MM.1S (cell line): ENCODE data around the gene IFI6.

Experiments used
- DNase-seq: peaks from one replicate; pipeline ENCODE4 v3.0.0-alpha.2; 2015
- H2AFZ ChIP-seq: fragments of 300-600 bp; sonication (generic); 2 replicates; pipeline ENCODE4 v1.6.0; 2016; ENCODE audit warnings: antibody characterized with exemption, low read length
- H3F3A ChIP-seq: fragments of 300-600 bp; sonication (generic); 2 replicates; pipeline ENCODE4 v1.6.1; 2016; ENCODE audit warnings: mild to moderate bottlenecking, antibody characterized with exemption, low read length, moderate library complexity, mixed read lengths; ENCODE audit not compliant: insufficient read depth
- H3K27ac ChIP-seq: fragments of 300-600 bp; sonication (generic); 2 replicates; pipeline ENCODE4 v1.5.1; 2016; ENCODE audit warnings: mild to moderate bottlenecking, low read length
- H3K27me3 ChIP-seq: fragments of 300-600 bp; sonication (generic); replicated peaks from 2 replicates; pipeline ENCODE4 v1.6.0; 2016; ENCODE audit warnings: low read length; ENCODE audit not compliant: insufficient read depth
- H3K36me3 ChIP-seq: fragments of 300-600 bp; sonication (generic); replicated peaks from 2 replicates; pipeline ENCODE4 v1.6.1; 2016; ENCODE audit warnings: mild to moderate bottlenecking, low read length, mixed read lengths; ENCODE audit not compliant: insufficient read depth
- H3K4me1 ChIP-seq: fragments of 300-600 bp; sonication (generic); 2 replicates; pipeline ENCODE4 v1.6.1; 2016; ENCODE audit warnings: low read length, mixed read lengths
- H3K4me2 ChIP-seq: fragments of 300-600 bp; sonication (generic); 2 replicates; pipeline ENCODE4 v1.6.0; 2016; ENCODE audit warnings: low read depth, low read length
- H3K4me3 ChIP-seq: fragments of 300-600 bp; sonication (generic); 2 replicates; pipeline ENCODE4 v1.5.1; 2016; ENCODE audit warnings: low read length, mixed read lengths
- H3K79me2 ChIP-seq: fragments of 300-600 bp; sonication (generic); 2 replicates; pipeline ENCODE4 v1.6.1; 2016; ENCODE audit warnings: mixed run types, low read length, mixed read lengths
- H3K9ac ChIP-seq: fragments of 300-600 bp; sonication (generic); 2 replicates; pipeline ENCODE4 v1.6.1; 2016; ENCODE audit warnings: low read length, mixed read lengths
- H3K9me2 ChIP-seq: fragments of 300-600 bp; sonication (generic); replicated peaks from 2 replicates; pipeline ENCODE4 v1.6.1; 2016; ENCODE audit warnings: mild to moderate bottlenecking, low read length, mixed read lengths; ENCODE audit not compliant: insufficient read depth
- H3K9me3 ChIP-seq: fragments of 300-600 bp; sonication (generic); replicated peaks from 2 replicates; pipeline ENCODE4 v1.6.1; 2016; ENCODE audit warnings: mild to moderate bottlenecking, low read length, mixed read lengths; ENCODE audit not compliant: insufficient read depth
- H4K20me1 ChIP-seq: fragments of 300-600 bp; sonication (generic); 2 replicates; pipeline ENCODE4 v1.6.1; 2016; ENCODE audit warnings: mild to moderate bottlenecking, low read length, moderate library complexity, mixed read lengths; ENCODE audit not compliant: insufficient read depth
- EZH2 ChIP-seq: fragments of 300-600 bp; sonication (generic); optimal IDR thresholded peaks from 2 replicates; pipeline ENCODE3; 2017; ENCODE audit warnings: low read depth, mild to moderate bottlenecking, antibody characterized with exemption, low read length, mixed read lengths
- EZH2phosphoT487 ChIP-seq: fragments of 300-600 bp; sonication (generic); IDR thresholded peaks from 2 replicates; pipeline ENCODE4 v1.6.1; 2018; ENCODE audit warnings: antibody characterized with exemption, low read length
- TF ChIP-seq, protein P1 (sequence below): fragments of 300-600 bp; sonication (generic); IDR thresholded peaks from 2 replicates; pipeline ENCODE4 v1.5.1; 2016; ENCODE audit warnings: antibody characterized with exemption, low read length, mixed read lengths

Gene IFI6

GRCh38 chr1:27618341-27619082 lies 53.5 kb downstream of the IFI6 start:
- Histone ChIP-seq H3K4me1 (no peaks in the 10 kb centered on the region), H3K9ac (no peak overlapping the region), H3K9me2 (no peaks in the 10 kb centered on the region), H3K9me3 (no peaks in the 10 kb centered on the region), H2AFZ (no peak overlapping the region), H3F3A (no peaks in the 10 kb centered on the region), H3K4me3 (no peak overlapping the region), H3K36me3 (no peaks in the 10 kb centered on the region), H3K4me2 (no peak overlapping the region), H4K20me1 (no peaks in the 10 kb centered on the region), H3K27me3 (no peaks in the 10 kb centered on the region), H3K79me2 (no peaks in the 10 kb centered on the region), H3K27ac (no peak overlapping the region)
- DNase-seq: no peak
- TF ChIP-seq EZH2: no peak

DNA sequence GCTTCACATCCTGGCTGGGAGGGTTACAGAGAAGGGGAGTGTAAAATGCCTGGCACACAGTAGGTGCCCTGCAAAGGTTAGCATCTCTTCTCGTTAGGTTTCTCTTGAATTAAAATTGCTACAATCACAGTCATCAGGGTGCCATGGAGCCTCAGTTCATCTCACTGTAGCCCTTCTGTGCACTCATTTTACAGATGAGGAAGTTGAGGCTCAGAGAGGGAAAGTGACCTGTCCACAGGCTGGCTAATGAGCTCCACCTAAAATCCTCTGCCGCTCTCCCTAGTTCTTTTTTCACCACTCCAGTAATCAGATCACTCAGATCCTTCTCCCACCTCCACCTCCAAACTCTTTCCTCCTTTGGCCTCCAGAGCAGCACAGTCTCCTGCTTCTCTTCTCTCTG lies 54.6 kb downstream of the IFI6 start:
- Histone ChIP-seq H3F3A (no peaks in the 10 kb centered on the region), H3K9me3 (no peaks in the 10 kb centered on the region), H3K27ac (no peak overlapping the region), H3K4me3 (no peak overlapping the region), H3K36me3 (no peaks in the 10 kb centered on the region), H3K9me2 (no peaks in the 10 kb centered on the region), H3K4me2 (no peak overlapping the region), H3K4me1 (no peaks in the 10 kb centered on the region), H4K20me1 (no peaks in the 10 kb centered on the region), H3K79me2 (no peaks in the 10 kb centered on the region), H3K27me3 (no peaks in the 10 kb centered on the region), H3K9ac (no peak overlapping the region), H2AFZ (no peak overlapping the region)
- no peak for TF ChIP-seq EZH2phosphoT487
- TF ChIP-seq, protein P1, sequence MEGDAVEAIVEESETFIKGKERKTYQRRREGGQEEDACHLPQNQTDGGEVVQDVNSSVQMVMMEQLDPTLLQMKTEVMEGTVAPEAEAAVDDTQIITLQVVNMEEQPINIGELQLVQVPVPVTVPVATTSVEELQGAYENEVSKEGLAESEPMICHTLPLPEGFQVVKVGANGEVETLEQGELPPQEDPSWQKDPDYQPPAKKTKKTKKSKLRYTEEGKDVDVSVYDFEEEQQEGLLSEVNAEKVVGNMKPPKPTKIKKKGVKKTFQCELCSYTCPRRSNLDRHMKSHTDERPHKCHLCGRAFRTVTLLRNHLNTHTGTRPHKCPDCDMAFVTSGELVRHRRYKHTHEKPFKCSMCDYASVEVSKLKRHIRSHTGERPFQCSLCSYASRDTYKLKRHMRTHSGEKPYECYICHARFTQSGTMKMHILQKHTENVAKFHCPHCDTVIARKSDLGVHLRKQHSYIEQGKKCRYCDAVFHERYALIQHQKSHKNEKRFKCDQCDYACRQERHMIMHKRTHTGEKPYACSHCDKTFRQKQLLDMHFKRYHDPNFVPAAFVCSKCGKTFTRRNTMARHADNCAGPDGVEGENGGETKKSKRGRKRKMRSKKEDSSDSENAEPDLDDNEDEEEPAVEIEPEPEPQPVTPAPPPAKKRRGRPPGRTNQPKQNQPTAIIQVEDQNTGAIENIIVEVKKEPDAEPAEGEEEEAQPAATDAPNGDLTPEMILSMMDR: no peak
- TF ChIP-seq EZH2: no peak
- DNase-seq: no peak

DNA sequence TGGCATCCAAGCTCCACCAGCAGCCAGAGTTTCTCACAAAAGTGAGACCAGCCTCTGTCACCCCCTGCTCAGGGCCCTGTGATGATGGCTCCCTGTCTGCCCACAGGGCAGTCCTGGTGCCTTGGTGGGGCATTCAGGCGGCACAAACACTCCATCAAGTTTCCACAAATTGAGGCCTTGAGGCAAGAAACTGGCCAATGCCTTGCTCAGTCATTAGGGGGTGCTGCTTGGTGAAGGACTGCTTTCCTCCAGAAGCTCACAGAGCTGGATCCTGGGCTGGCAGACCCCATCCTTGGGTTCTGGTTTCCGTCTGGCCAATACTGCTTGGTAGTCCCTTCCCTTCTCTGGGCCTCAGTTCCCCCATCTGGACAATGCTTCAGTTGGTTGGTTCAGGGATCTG lies 55.6 kb downstream of the IFI6 start:
- Histone ChIP-seq H3K4me1 (no peaks in the 10 kb centered on the region), H3K9ac (no peak overlapping the region), H3K4me2 (no peak overlapping the region), H2AFZ (no peak overlapping the region), H3K9me2 (no peaks in the 10 kb centered on the region), H3K27ac (no peak overlapping the region), H4K20me1 (no peaks in the 10 kb centered on the region), H3K79me2 (no peaks in the 10 kb centered on the region), H3F3A (no peaks in the 10 kb centered on the region), H3K27me3 (no peaks in the 10 kb centered on the region), H3K36me3 (no peaks in the 10 kb centered on the region), H3K9me3 (no peaks in the 10 kb centered on the region), H3K4me3 (no peak overlapping the region)
- TF ChIP-seq EZH2phosphoT487 (no peak), EZH2 (no peak)
- TF ChIP-seq, protein P1: no peak
- no peak for DNase-seq
